ENCODE results near the gene RGS7BP.

DNA sequence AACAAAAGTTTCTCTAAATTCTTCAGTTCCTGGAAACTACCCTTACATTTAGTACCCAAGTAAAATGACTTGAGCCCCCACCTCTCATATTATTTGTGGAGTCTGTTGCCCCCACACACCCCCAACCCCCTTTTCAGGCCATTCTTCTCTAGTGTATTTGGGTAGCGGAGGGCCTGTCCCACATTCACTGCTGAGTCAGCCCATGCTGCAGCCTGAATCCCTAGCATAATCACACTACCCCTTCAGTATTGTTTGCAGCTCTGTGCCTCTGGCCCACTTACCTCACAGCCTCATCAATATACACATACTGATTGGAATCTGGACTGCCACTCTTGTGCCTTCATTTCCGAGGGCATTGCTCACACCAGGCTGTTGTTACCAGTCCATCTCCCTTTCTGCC, 26.8 kb downstream of the RGS7BP start:
- TF ChIP-seq CTCF (IDR thresholded peaks at IDR 0.05; ENCODE audit: low read depth, low read length), result no peak
- TF ChIP-seq EZH2phosphoT487 (IDR thresholded peaks at IDR 0.05; ENCODE audit: low read depth), result no peak

Data from OCI-LY3 (cell line).